Erythroblast (primary cell): ENCODE measurements around the gene INTS1.

Experiments used
- DNase-seq, 2 experiments: peaks; one replicate each; lab custom pipeline; 2025; lab: John Stamatoyannopoulos, UW
- GATA1 ChIP-seq: IDR thresholded peaks from 2 replicates; pipeline ENCODE4 v1.6.1; 2011; ENCODE audit warnings: low read depth, mild to moderate bottlenecking, control low read depth, low read length, moderate library complexity
- POLR2A ChIP-seq: IDR thresholded peaks from 2 replicates; pipeline ENCODE4 v1.6.1; 2011; ENCODE audit warnings: mild to moderate bottlenecking, low read length

The INTS1 gene

GRCh38 chr7:1473864-1474512, 30.2 kb downstream of the INTS1 start:
- TF ChIP-seq GATA1 (no peak), POLR2A (no peak)
- peak; percentile 88 to 94 for DNase-seq

- no peak for DNase-seq
- no peak for TF ChIP-seq GATA1
- TF ChIP-seq POLR2A = no peak
Measured at GRCh38 chr7:1470901-1471300, 33.3 kb downstream of the INTS1 start.

GRCh38 chr7:1468643-1469298, 35.4 kb downstream of the INTS1 start:
- no peak for DNase-seq
- TF ChIP-seq POLR2A = no peak
- TF ChIP-seq GATA1 = no peak

- no peak for TF ChIP-seq GATA1
- no peak for TF ChIP-seq POLR2A
- DNase-seq = no peak
Measured at GRCh38 chr7:1468203-1468602, 36.0 kb downstream of the INTS1 start.

GRCh38 chr7:1466524-1467271, 37.5 kb downstream of the INTS1 start:
- TF ChIP-seq GATA1 (no peak), POLR2A (no peak)
- DNase-seq = peak in 1 of 2 experiments; percentile 65

- TF ChIP-seq GATA1 (no peak), POLR2A (no peak)
- no peak for DNase-seq
Measured at GRCh38 chr7:1464694-1465093, 39.5 kb downstream of the INTS1 start.

GRCh38 chr7:1463676-1464223, 40.4 kb downstream of the INTS1 start:
- peak in 1 of 2 experiments; percentile 43 for DNase-seq
- TF ChIP-seq GATA1 (no peak), POLR2A (no peak)

GRCh38 chr7:1461646-1462375, 42.4 kb downstream of the INTS1 start:
- DNase-seq = no peak
- TF ChIP-seq POLR2A (no peak), GATA1 (no peak)

- TF ChIP-seq POLR2A (peak; percentile 30), GATA1 (no peak)
- DNase-seq = peak; percentile 83 to 91
Measured at GRCh38 chr7:1460821-1461645, 43.2 kb downstream of the INTS1 start.

- no peak for TF ChIP-seq GATA1
- TF ChIP-seq POLR2A = no peak
- DNase-seq = peak; percentile 73 to 78
Measured at GRCh38 chr7:1459920-1460820, 44.0 kb downstream of the INTS1 start.

- peak; percentile 100 for DNase-seq
Measured at GRCh38 chr7:1459512-1459892, 44.7 kb downstream of the INTS1 start.

More at GRCh38 chr7:1459512-1459892, 44.7 kb downstream of the INTS1 start:
- no peak for TF ChIP-seq GATA1
- TF ChIP-seq POLR2A = no peak
